Astrocyte (in vitro differentiated cells and primary cell): ENCODE data around the gene ZNF25.

ENCODE experiments used
- CTCF ChIP-seq: IDR thresholded peaks from 2 replicates; pipeline ENCODE4 v1.5.1; 2011; ENCODE audit warnings: low read depth, mild to moderate bottlenecking, inconsistent platforms, low read length, moderate library complexity; ENCODE audit not compliant: insufficient read depth
- EZH2 ChIP-seq: IDR thresholded peaks from 2 replicates; pipeline ENCODE4 v1.6.1; 2012; ENCODE audit warnings: mild to moderate bottlenecking, low read length, inconsistent platforms; ENCODE audit not compliant: insufficient read depth

GRCh38 chr10:37952043-37952755 lies 24.2 kb downstream of the ZNF25 start:
- TF ChIP-seq EZH2 (no peak), CTCF (no peak)
